Tibial nerve (tissue), 4 donors: ENCODE measurements around the gene CLSTN1. TPM values are rescaled to one million over a fixed set of nuclear protein-coding genes. Genes with fewer than 3 reads are reported as not detected.
A peak's percentile ranks its signal among the peaks of the same experiment; 100 is the strongest.

Source experiments
- DNase-seq, 2 donors: peaks; one replicate each; pipeline ENCODE4 v3.0.0-alpha.2; 2019; ENCODE audit warnings: low spot score in 2 of 2
- H3K27ac ChIP-seq, 4 donors: fragments of 200-600 bp; sonication (generic) in 3 of 4; one replicate each; pipeline ENCODE4 v1.5.1; 2017 to 2019; ENCODE audit warnings: mild to moderate bottlenecking in 1 of 4
- H3K27me3 ChIP-seq, 2 donors: fragments of 200-600 bp; sonication (generic) in 1 of 2; one replicate each; pipeline versions ENCODE4 v1.5.1 to v1.6.0; 2017 to 2019
- H3K36me3 ChIP-seq, 3 donors: fragments of 200-600 bp; sonication (generic); one replicate each; pipeline ENCODE4 v1.5.1; 2018 to 2019
- H3K4me1 ChIP-seq, 4 donors: fragments of 200-600 bp; sonication (generic) in 3 of 4; one replicate each; pipeline ENCODE4 v1.5.1; 2017 to 2019
- H3K4me3 ChIP-seq, 4 donors: fragments of 200-600 bp; sonication (generic) in 3 of 4; one replicate each; pipeline ENCODE4 v1.5.1; 2017 to 2019; ENCODE audit warnings: mild to moderate bottlenecking in 1 of 4, moderate library complexity in 1 of 4
- H3K9me3 ChIP-seq, 4 donors: fragments of 200-600 bp; sonication (generic) in 3 of 4; one replicate each; pipeline ENCODE4 v1.5.1; 2017 to 2019
- CTCF ChIP-seq, 5 experiments: fragments of 200-600 bp in 3 of 5; fragments of 450-650 bp in 2 of 5; sonication (generic) in 3 of 5; IDR thresholded peaks; one replicate each; pipeline ENCODE4 v1.5.1; 2016 to 2019; ENCODE audit warnings: antibody characterized with exemption in 5 of 5, mild to moderate bottlenecking in 3 of 5, moderate library complexity in 2 of 5
- EP300 ChIP-seq, 2 donors: sonication (generic); formaldehyde crosslinking; IDR thresholded peaks; one replicate each; pipeline ENCODE4 v1.6.1; 2017; ENCODE audit warnings: antibody characterized with exemption in 2 of 2, mild to moderate bottlenecking in 1 of 2
- POLR2A ChIP-seq, 2 donors: fragments of 450-650 bp; IDR thresholded peaks; one replicate each; pipeline ENCODE4 v1.6.1; 2017; ENCODE audit warnings: antibody characterized with exemption in 2 of 2, mild to moderate bottlenecking in 2 of 2, moderate library complexity in 2 of 2
- WGBS, 2 donors: methylation state at CpG; one replicate each; pipeline ENCODE4 v1.1.5; 2018; 5-methylcytosine and 5-hydroxymethylcytosine counted together
- total RNA-seq, 4 donors: library from RNA; depleted of rRNA; stranded (reverse); fragments of >200 nt; gene quantifications; one replicate each; pipeline ENCODE4 v1.1.0, GENCODE V29; 2016

Gene CLSTN1
- total RNA-seq, 4 donors from 2014 or later, result 60.9 to 90.6 (median 72.5) TPM

- 97% methylated on average over 13 to 14 of the region's 14 CpGs for WGBS, 2 donors
- TF ChIP-seq CTCF (IDR thresholded peaks at IDR 0.05) (no peak), POLR2A (IDR thresholded peaks at IDR 0.05) (no peak), EP300 (IDR thresholded peaks at IDR 0.05) (no peak)
- Histone ChIP-seq H3K27me3 (no peaks in the 10 kb centered on the region), H3K9me3 (no peaks in the 10 kb centered on the region), H3K4me1 (no peaks in the 10 kb centered on the region), H3K36me3 (peaks cover 0 to 100% (median 49%) of the 10 kb centered on the region in 3 donors), H3K4me3 (no peak overlapping the region), H3K27ac (no peak overlapping the region)
- no peak for DNase-seq
Observed at GRCh38 chr1:9733160-9733789, 90.5 kb downstream of the CLSTN1 start.

- no peak overlapping the region for H3K27ac ChIP-seq
- H3K36me3 ChIP-seq, result peaks cover 0 to 100% (median 54%) of the 10 kb centered on the region in 3 donors
- DNase-seq, result no peak
- no peaks in the 10 kb centered on the region for H3K27me3 ChIP-seq
- TF ChIP-seq POLR2A (IDR thresholded peaks at IDR 0.05), result no peak
- TF ChIP-seq EP300 (IDR thresholded peaks at IDR 0.05), result no peak
- TF ChIP-seq CTCF (IDR thresholded peaks at IDR 0.05), result no peak
- no peaks in the 10 kb centered on the region for H3K4me1 ChIP-seq
- no peaks in the 10 kb centered on the region for H3K9me3 ChIP-seq
- WGBS, 2 donors, result 90 to 92% methylated on average over 18 of the region's 18 CpGs
- no peak overlapping the region for H3K4me3 ChIP-seq
Observed at GRCh38 chr1:9732123-9732971, 91.4 kb downstream of the CLSTN1 start.

- 94 to 96% methylated on average over 17 to 18 of the region's 18 CpGs for WGBS, 2 donors
- DNase-seq, result no peak
- H3K27me3 ChIP-seq, result no peaks in the 10 kb centered on the region
- H3K27ac ChIP-seq, result no peak overlapping the region
- H3K4me3 ChIP-seq, result no peak overlapping the region
- no peak for TF ChIP-seq POLR2A (IDR thresholded peaks at IDR 0.05)
- H3K36me3 ChIP-seq, result peaks cover 0 to 100% (median 54%) of the 10 kb centered on the region in 3 donors
- no peaks in the 10 kb centered on the region for H3K4me1 ChIP-seq
- no peaks in the 10 kb centered on the region for H3K9me3 ChIP-seq
Observed at GRCh38 chr1:9731561-9731960, 92.2 kb downstream of the CLSTN1 start.

- H3K27me3 ChIP-seq, result no peaks in the 10 kb centered on the region
- no peaks in the 10 kb centered on the region for H3K9me3 ChIP-seq
- no peak overlapping the region for H3K4me3 ChIP-seq
- TF ChIP-seq EP300 (IDR thresholded peaks at IDR 0.05) (no peak), POLR2A (IDR thresholded peaks at IDR 0.05) (no peak), CTCF (IDR thresholded peaks at IDR 0.05) (no peak)
- no peak for DNase-seq
- H3K4me1 ChIP-seq, result no peaks in the 10 kb centered on the region
- H3K27ac ChIP-seq, result peak overlapping the region in 2 of 4 donors; percentile 17 to 37
- peaks cover 0 to 100% (median 54%) of the 10 kb centered on the region in 3 donors for H3K36me3 ChIP-seq
- WGBS, 2 donors, result 92 to 93% methylated on average over 31 of the region's 31 CpGs
Observed at GRCh38 chr1:9731051-9731537, 92.7 kb downstream of the CLSTN1 start.

GRCh38 chr1:9730096-9730901 is 93.5 kb downstream of the CLSTN1 start:
- H3K9me3 ChIP-seq, result no peaks in the 10 kb centered on the region
- H3K27me3 ChIP-seq, result no peaks in the 10 kb centered on the region
- peak in 1 of 2 donors; percentile 27 for DNase-seq
- no peak overlapping the region for H3K4me3 ChIP-seq
- WGBS, 2 donors, result 76 to 79% methylated on average over 45 of the region's 45 CpGs
- H3K4me1 ChIP-seq, result no peaks in the 10 kb centered on the region
- TF ChIP-seq POLR2A (IDR thresholded peaks at IDR 0.05) (no peak), EP300 (IDR thresholded peaks at IDR 0.05) (peak in 1 of 2 donors; percentile 30)
- peak overlapping the region in 2 of 4 donors; percentile 17 to 43 for H3K27ac ChIP-seq
- peaks cover 0 to 100% (median 49%) of the 10 kb centered on the region in 3 donors for H3K36me3 ChIP-seq
